ENCODE results near the gene CCDC192. TPM values are rescaled to one million over a fixed set of nuclear protein-coding genes. Genes with fewer than 3 reads are reported as not detected.

CCDC192 gene
- total RNA-seq, 3 donors from 2014 or later (not counting 1 experiment from before 2014, with no cell fraction given): not detected

DNA sequence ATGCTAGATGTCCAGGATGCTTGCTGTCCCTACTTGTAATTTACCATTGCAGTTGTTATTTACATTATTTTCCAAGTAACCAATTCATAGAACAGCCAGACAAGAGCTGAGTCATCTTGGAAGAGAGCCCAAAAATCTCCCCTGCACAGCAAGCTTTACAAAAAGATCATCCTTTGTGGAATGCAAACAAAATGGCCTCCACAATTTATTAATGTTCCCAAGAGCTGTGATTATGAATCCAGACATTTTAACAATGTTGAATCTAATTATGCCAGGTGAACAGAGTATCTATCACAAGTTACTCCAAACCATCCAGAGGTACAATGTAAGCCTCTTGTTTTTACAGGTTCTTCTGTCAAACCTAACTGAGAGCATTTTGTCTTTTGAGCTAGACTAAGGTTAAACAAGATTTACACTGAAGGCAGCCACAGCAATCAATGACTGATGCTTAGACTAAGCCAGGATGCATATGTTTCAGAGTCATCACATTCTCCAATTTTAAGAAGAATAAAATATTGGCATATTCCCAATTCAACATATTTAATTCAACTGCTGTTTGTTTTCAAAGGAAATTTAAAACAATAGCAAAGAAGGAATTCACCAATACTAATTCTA, 285.1 kb downstream of the CCDC192 start:
- Histone ChIP-seq H3K27ac (ENCODE audit: low read length) (no peak overlapping the region), H3K9me3 (ENCODE audit: control insufficient read depth, insufficient read depth, low read length) (no peaks in the 10 kb centered on the region), H3K27me3 (ENCODE audit: control insufficient read depth, insufficient read depth, low read length) (no peaks in the 10 kb centered on the region), H3K36me3 (ENCODE audit: control insufficient read depth, insufficient read depth, low read length) (no peaks in the 10 kb centered on the region), H3K4me3 (ENCODE audit: low read length) (no peak overlapping the region), H3K4me1 (ENCODE audit: control insufficient read depth, insufficient read depth, low read length) (no peaks in the 10 kb centered on the region)
- no peak for DNase-seq
- intact Hi-C loops (cut with micrococcal nuclease): no loop called here
- Mint-ChIP-seq H3K27me3 (ENCODE audit: low read depth in 2 of 2) (no peaks in the 10 kb centered on the region), H3K36me3 (no peaks in the 10 kb centered on the region), H3K4me3 (no peak overlapping the region), H3K9me3 (peaks cover 0 to 2% of the 10 kb centered on the region in 2 donors), H3K4me1 (no peaks in the 10 kb centered on the region), H3K27ac (no peak overlapping the region)
- TF ChIP-seq, protein P1, sequence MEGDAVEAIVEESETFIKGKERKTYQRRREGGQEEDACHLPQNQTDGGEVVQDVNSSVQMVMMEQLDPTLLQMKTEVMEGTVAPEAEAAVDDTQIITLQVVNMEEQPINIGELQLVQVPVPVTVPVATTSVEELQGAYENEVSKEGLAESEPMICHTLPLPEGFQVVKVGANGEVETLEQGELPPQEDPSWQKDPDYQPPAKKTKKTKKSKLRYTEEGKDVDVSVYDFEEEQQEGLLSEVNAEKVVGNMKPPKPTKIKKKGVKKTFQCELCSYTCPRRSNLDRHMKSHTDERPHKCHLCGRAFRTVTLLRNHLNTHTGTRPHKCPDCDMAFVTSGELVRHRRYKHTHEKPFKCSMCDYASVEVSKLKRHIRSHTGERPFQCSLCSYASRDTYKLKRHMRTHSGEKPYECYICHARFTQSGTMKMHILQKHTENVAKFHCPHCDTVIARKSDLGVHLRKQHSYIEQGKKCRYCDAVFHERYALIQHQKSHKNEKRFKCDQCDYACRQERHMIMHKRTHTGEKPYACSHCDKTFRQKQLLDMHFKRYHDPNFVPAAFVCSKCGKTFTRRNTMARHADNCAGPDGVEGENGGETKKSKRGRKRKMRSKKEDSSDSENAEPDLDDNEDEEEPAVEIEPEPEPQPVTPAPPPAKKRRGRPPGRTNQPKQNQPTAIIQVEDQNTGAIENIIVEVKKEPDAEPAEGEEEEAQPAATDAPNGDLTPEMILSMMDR (IDR thresholded peaks at IDR 0.05): no peak
- ATAC-seq: no peak

Other genes starting within 250 kb of the CCDC192 start
- 10 to 100 TPM; 37.7 to 41.1 (median 39.6) TPM for gene PRRC1, start 185.8 kb upstream of the CCDC192 start, total RNA-seq
- gene CTXN3, start 54.3 kb upstream of the CCDC192 start, total RNA-seq: not detected

Measured in natural killer cell (primary cell).